Body of pancreas (tissue), 4 donors: Measurements from ENCODE around the gene CDC42BPA. TPM values are rescaled to one million over a fixed set of nuclear protein-coding genes. Genes with fewer than 3 reads are reported as not detected.

Experiments used
- ATAC-seq: fragments of 150-250 bp; one replicate; pipeline ENCODE4 v1.9.1; 2016
- DNase-seq, 4 donors: peaks; one replicate each; pipeline ENCODE4 v3.0.0-alpha.2; 2019
- H3K27ac ChIP-seq, 4 donors: fragments of 200-600 bp; sonication (generic); 1 replicate in 3 of 4; 2 replicates in 1 of 4; pipeline versions ENCODE4 v1.5.1 to v1.6.1; 2016 to 2019; ENCODE audit warnings: mild to moderate bottlenecking in 1 of 4, mixed read lengths in 1 of 4, moderate library complexity in 1 of 4
- H3K27me3 ChIP-seq, 2 donors: fragments of 200-600 bp; sonication (generic); one replicate each; pipeline ENCODE4 v1.6.0; 2016; ENCODE audit warnings: mild to moderate bottlenecking in 1 of 2
- H3K36me3 ChIP-seq, 2 donors: fragments of 200-600 bp; sonication (generic); replicated peaks in 1 of 2; 2 replicates each; pipeline ENCODE4 v1.5.1; 2016; ENCODE audit warnings: low read depth in 2 of 2; ENCODE audit not compliant: insufficient read depth in 1 of 2
- H3K4me1 ChIP-seq: fragments of 200-600 bp; sonication (generic); one replicate; pipeline ENCODE4 v1.6.0; 2016
- H3K4me3 ChIP-seq, 2 donors: fragments of 200-600 bp; sonication (generic); 1 replicate in 1 of 2; 2 replicates in 1 of 2; pipeline ENCODE4 v1.5.1; 2016 to 2019
- H3K9me3 ChIP-seq, 3 donors: fragments of 200-600 bp; sonication (generic); 1 replicate in 2 of 3; 2 replicates in 1 of 3; pipeline ENCODE4 v1.5.1; 2016
- CTCF ChIP-seq, 7 experiments: fragments of 450-650 bp in 4 of 7; fragments of 200-600 bp in 3 of 7; sonication (generic) in 3 of 7; IDR thresholded peaks; one replicate each; pipeline ENCODE4 v1.5.1; 2016 to 2019; ENCODE audit warnings: antibody characterized with exemption in 7 of 7
- POLR2A ChIP-seq, 3 donors: fragments of 450-650 bp; IDR thresholded peaks; one replicate each; pipeline ENCODE4 v1.6.1; 2016; ENCODE audit warnings: antibody characterized with exemption in 3 of 3, mild to moderate bottlenecking in 2 of 3
- WGBS, 2 donors: methylation state at CpG; one replicate each; pipeline ENCODE4 v1.1.5; 2017; 5-methylcytosine and 5-hydroxymethylcytosine counted together
- intact Hi-C: fragments of 100-400 bp; cut with DNase I; formaldehyde crosslinking; loops from one replicate; pipeline ENCODE4 v1.15.1; 2023
- total RNA-seq, 2 donors: library from RNA; depleted of rRNA; stranded (reverse); fragments of >200 nt; gene quantifications; one replicate each; pipeline ENCODE4 v1.1.0, GENCODE V29; 2016

The CDC42BPA gene
- total RNA-seq, 2 donors from 2014 or later: 35.9 to 37.6 TPM

- DNase-seq (peak; percentile 51 to 73 (median 72)), ATAC-seq (peak; percentile 71)
- Histone ChIP-seq H3K36me3 (peaks cover 0 to 18% of the 10 kb centered on the region in 2 donors), H3K27ac (peak overlapping the region; percentile 68 to 90 (median 83)), H3K27me3 (no peaks in the 10 kb centered on the region), H3K4me1 (peaks cover 49% of the 10 kb centered on the region), H3K9me3 (no peaks in the 10 kb centered on the region), H3K4me3 (no peak overlapping the region)
- WGBS, 2 donors: 21 to 22% methylated on average over 7 to 14 of the region's 14 CpGs
- TF ChIP-seq CTCF (IDR thresholded peaks at IDR 0.05) (no peak), POLR2A (IDR thresholded peaks at IDR 0.05) (no peak)
- intact Hi-C loops: no loop called here
Measured at GRCh38 chr1:226974544-226975258, 343.6 kb downstream of the CDC42BPA start.

DNA sequence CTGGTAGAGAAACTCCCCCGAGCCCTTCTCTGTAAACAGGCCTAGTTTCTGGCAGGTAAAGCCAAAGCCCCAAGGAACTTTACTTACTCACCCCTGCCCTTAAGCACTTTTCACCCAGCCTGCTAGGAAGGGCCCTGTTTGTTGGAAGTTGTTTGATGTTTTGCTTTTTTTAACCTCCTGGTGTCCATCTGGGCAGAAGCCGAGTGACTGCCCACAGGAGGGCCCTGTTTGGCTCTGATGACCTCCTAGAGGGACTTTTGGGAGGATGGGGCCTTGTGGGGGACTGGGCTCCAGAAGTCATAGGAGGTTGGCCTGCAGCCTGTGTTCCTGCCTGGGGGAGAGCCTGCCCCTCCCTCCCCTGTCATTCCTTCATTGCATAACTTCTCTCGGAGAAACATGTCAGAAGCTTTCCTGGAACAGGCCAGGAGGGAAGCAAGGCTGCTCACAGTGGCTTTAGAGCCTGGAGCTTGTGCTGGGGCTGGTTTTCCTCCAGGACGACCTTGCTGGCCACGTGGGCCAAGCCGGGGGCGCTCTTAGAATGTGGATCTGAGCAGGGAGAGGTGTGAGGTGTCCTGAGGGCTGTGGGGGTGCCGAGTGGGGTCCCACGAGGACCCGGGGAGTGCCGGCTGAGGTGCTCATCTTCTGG is 344.3 kb downstream of the CDC42BPA start:
- ATAC-seq (peak; percentile 71), DNase-seq (peak; percentile 48 to 74 (median 60))
- H3K36me3 ChIP-seq: peaks cover 0 to 18% of the 10 kb centered on the region in 2 donors
- no peaks in the 10 kb centered on the region for H3K9me3 ChIP-seq
- intact Hi-C loops: no loop called here
- 16 to 78% methylated on average over 1 to 11 of the region's 11 CpGs for WGBS, 2 donors
- no peak overlapping the region for H3K4me3 ChIP-seq
- peaks cover 49% of the 10 kb centered on the region for H3K4me1 ChIP-seq
- H3K27me3 ChIP-seq: no peaks in the 10 kb centered on the region
- peak in 2 of 3 donors; percentile 20 to 22 for TF ChIP-seq POLR2A (IDR thresholded peaks at IDR 0.05)
- peak in 1 of 7 experiments; percentile 12 for TF ChIP-seq CTCF (IDR thresholded peaks at IDR 0.05)
- peak overlapping the region; percentile 68 to 90 (median 83) for H3K27ac ChIP-seq

GRCh38 chr1:226973371-226973897 is 344.9 kb downstream of the CDC42BPA start:
- Histone ChIP-seq H3K4me1 (peaks cover 49% of the 10 kb centered on the region), H3K27me3 (no peaks in the 10 kb centered on the region), H3K4me3 (no peak overlapping the region), H3K9me3 (no peaks in the 10 kb centered on the region), H3K27ac (peak overlapping the region; percentile 68 to 90 (median 83)), H3K36me3 (peaks cover 0 to 13% of the 10 kb centered on the region in 2 donors)
- 83 to 94% methylated on average over 4 to 5 of the region's 5 CpGs for WGBS, 2 donors
- ATAC-seq (no peak), DNase-seq (peak; percentile 17 to 42 (median 36))
- no peak for TF ChIP-seq CTCF (IDR thresholded peaks at IDR 0.05)
- no peak for TF ChIP-seq POLR2A (IDR thresholded peaks at IDR 0.05)
- intact Hi-C loops: no loop called here

- no peaks in the 10 kb centered on the region for H3K27me3 ChIP-seq
- TF ChIP-seq CTCF (IDR thresholded peaks at IDR 0.05): no peak
- TF ChIP-seq POLR2A (IDR thresholded peaks at IDR 0.05): no peak
- peak in 3 of 4 donors; percentile 27 to 61 (median 39) for DNase-seq
- intact Hi-C loops: no loop called here
- no peaks in the 10 kb centered on the region for H3K9me3 ChIP-seq
- peaks cover 0 to 11% of the 10 kb centered on the region in 2 donors for H3K36me3 ChIP-seq
- H3K27ac ChIP-seq: peak overlapping the region in 3 of 4 donors; percentile 79 to 90 (median 87)
- ATAC-seq: no peak
- WGBS, 2 donors: 53 to 76% methylated on average over 2 to 6 of the region's 6 CpGs
- H3K4me1 ChIP-seq: peaks cover 49% of the 10 kb centered on the region
- H3K4me3 ChIP-seq: no peak overlapping the region
Measured at GRCh38 chr1:226972931-226973330, 345.4 kb downstream of the CDC42BPA start.
